ENCODE results near the gene MTMR3. TPM values are rescaled to one million over a fixed set of nuclear protein-coding genes. Genes with fewer than 3 reads are reported as not detected.

MTMR3 gene
- total and polyA plus RNA-seq, 2 of the 8 experiments (the other 6 are each of a cell fraction or from before 2014, with no cell fraction given), result 16.9 to 18.5 TPM

DNA sequence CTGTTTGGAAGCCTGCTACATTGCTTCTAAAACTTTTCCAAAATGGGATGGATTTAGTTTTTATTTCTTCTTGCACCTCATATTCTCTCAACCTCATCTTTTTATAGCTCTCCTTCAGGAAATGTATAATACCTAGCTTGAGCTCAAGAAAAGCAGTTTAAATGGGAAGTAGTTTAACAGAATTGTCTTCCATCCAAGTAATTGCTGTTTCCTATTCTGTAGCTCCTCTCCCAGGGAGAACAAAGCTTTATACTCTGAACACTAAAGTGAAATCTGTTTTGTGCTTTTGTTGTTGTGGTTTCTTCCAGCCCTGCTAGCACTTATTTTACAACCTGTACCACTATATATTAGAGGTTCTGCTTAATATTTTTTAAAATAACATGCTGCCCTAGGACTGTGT is 114.1 kb downstream of the MTMR3 start:
- H3K79me1 ChIP-seq (ENCODE audit: low read depth, low read length), result no peaks in the 10 kb centered on the region
- H2BK12ac ChIP-seq (ENCODE audit: low read depth, low read length), result no peak overlapping the region
- H3K36me3 ChIP-seq (ENCODE audit: control insufficient read depth in 2 of 4, insufficient read depth in 4 of 4, low read length in 3 of 4), result peaks cover 0 to 3% (median 1%) of the 10 kb centered on the region in 4 experiments; a peak in 3 of 8 replicates
- H2AK5ac ChIP-seq (ENCODE audit: low read depth, low read length), result no peak overlapping the region
- no peak overlapping the region for H2BK120ac ChIP-seq (replicated peaks; ENCODE audit: low read depth, low read length)
- H3K4me3 ChIP-seq (ENCODE audit: extremely low read depth in 1 of 4, insufficient read depth in 2 of 4, low read depth in 3 of 4, low read length in 4 of 4), result no peak overlapping the region
- no peak overlapping the region for H3K56ac ChIP-seq (replicated peaks; ENCODE audit: insufficient read length, low read depth, low read length)
- no peaks in the 10 kb centered on the region for H3K23me2 ChIP-seq (ENCODE audit: low read depth, low read length)
- H4K20me1 ChIP-seq (replicated peaks in 1 of 2; ENCODE audit: control insufficient read depth in 1 of 2, insufficient read depth in 2 of 2, low read length in 2 of 2), result no peaks in the 10 kb centered on the region
- ChIA-PET POLR2A (ENCODE audit: partially characterized antibody) (no interaction called here), CTCF (ENCODE audit: partially characterized antibody) (interaction anchor here (0.9 to 3.6 kb wide), 4 partner anchors 8 to 284 kb away, joined by 3 to 28 read pairs (median 3); no protein-coding TSS in a partner anchor)
- H3K18ac ChIP-seq (ENCODE audit: extremely low read depth, low read length), result no peak overlapping the region
- no peak overlapping the region for H3K27ac ChIP-seq (ENCODE audit: low read depth, low read length)
- no peak overlapping the region for H3K23ac ChIP-seq (ENCODE audit: insufficient read length)
- H4K8ac ChIP-seq (ENCODE audit: extremely low read depth, insufficient read depth, low read length), result no peak overlapping the region
- H2BK20ac ChIP-seq (ENCODE audit: low read length), result no peak overlapping the region
- H4K5ac ChIP-seq (ENCODE audit: insufficient read length, low read depth, low read length), result no peak overlapping the region
- no peak overlapping the region for H3K4ac ChIP-seq (replicated peaks; ENCODE audit: insufficient read length, low read depth, low read length)
- H4K91ac ChIP-seq (replicated peaks; ENCODE audit: insufficient read length, low read length), result no peak overlapping the region
- DNase-seq (ENCODE audit: low read depth in 1 of 2, low spot score in 2 of 2), result no peak
- H3K9me3 ChIP-seq (ENCODE audit: insufficient read depth in 2 of 2, low read depth in 1 of 2, low read length in 1 of 2), result no peaks in the 10 kb centered on the region
- no peak overlapping the region for H3K4me2 ChIP-seq (ENCODE audit: insufficient read depth in 1 of 2, low read depth in 2 of 2, low read length in 2 of 2)
- no peaks in the 10 kb centered on the region for H3K79me2 ChIP-seq (ENCODE audit: control insufficient read depth in 1 of 2, insufficient read depth in 2 of 2, low read length in 2 of 2)
- no peaks in the 10 kb centered on the region for H3K27me3 ChIP-seq (replicated peaks in 1 of 4; ENCODE audit: control insufficient read depth in 3 of 4, extremely low read depth in 1 of 4, insufficient read depth in 3 of 4, low read length in 3 of 4)
- no peak overlapping the region for H3K14ac ChIP-seq (ENCODE audit: insufficient read length)
- peaks cover 0 to 4% (median 3%) of the 10 kb centered on the region in 4 experiments; a peak in 3 of 7 replicates for H3K4me1 ChIP-seq (replicated peaks in 1 of 4; ENCODE audit: control insufficient read depth in 3 of 4, insufficient read depth in 4 of 4, low read length in 3 of 4)
- no peak overlapping the region for H2BK15ac ChIP-seq (ENCODE audit: low read length)
- no peak overlapping the region for H2AFZ ChIP-seq (ENCODE audit: low read length)
- H3K9ac ChIP-seq (replicated peaks in 1 of 4; ENCODE audit: extremely low read depth in 1 of 4, low read depth in 3 of 4, low read length in 3 of 4), result no peak overlapping the region
- H2BK5ac ChIP-seq (ENCODE audit: low read depth, low read length), result no peak overlapping the region
- no peak for FAIRE-seq
- TF ChIP-seq POLR2AphosphoS5 (IDR thresholded peaks at IDR 0.05; ENCODE audit: low read depth, low read length), result no peak
- TF ChIP-seq SRF (IDR thresholded peaks at IDR 0.05; ENCODE audit: low read depth, low read length), result no peak
- TF ChIP-seq CHD2 (IDR thresholded peaks at IDR 0.05; ENCODE audit: low read length), result no peak
- TF ChIP-seq HDAC2 (IDR thresholded peaks at IDR 0.05; ENCODE audit: borderline replicate concordance in 1 of 2, low read depth in 2 of 2, low read length in 2 of 2), result no peak
- no peak for TF ChIP-seq RBBP5 (IDR thresholded peaks at IDR 0.05; ENCODE audit: borderline replicate concordance, low read depth, low read length)
- TF ChIP-seq GTF2F1 (IDR thresholded peaks at IDR 0.05; ENCODE audit: borderline replicate concordance, low read depth, low read length), result no peak
- no peak for TF ChIP-seq POU5F1 (IDR thresholded peaks at IDR 0.05; ENCODE audit: low read depth, low read length)
- no peak for TF ChIP-seq BACH1 (IDR thresholded peaks at IDR 0.05; ENCODE audit: low read length)
- TF ChIP-seq CHD1 (IDR thresholded peaks at IDR 0.05; ENCODE audit: low read depth, low read length), result no peak
- no peak for TF ChIP-seq JUND (IDR thresholded peaks at IDR 0.05; ENCODE audit: low read length)
- TF ChIP-seq TEAD4 (IDR thresholded peaks at IDR 0.05; ENCODE audit: low read depth, low read length), result no peak
- TF ChIP-seq TAF1 (IDR thresholded peaks at IDR 0.05; ENCODE audit: low read depth, low read length), result no peak
